ENCODE data around the gene SLC45A1.

SLC45A1 gene

GRCh38 chr1:8356256-8357209 lies 38.6 kb downstream of the SLC45A1 start:
- DNase-seq, result no peak

GRCh38 chr1:8357329-8358101 lies 39.6 kb downstream of the SLC45A1 start:
- no peak for DNase-seq

- DNase-seq, result no peak
Observed at GRCh38 chr1:8358241-8358896, 40.5 kb downstream of the SLC45A1 start.

GRCh38 chr1:8358897-8359616 lies 41.1 kb downstream of the SLC45A1 start:
- DNase-seq, result no peak

- DNase-seq, result no peak
Observed at GRCh38 chr1:8359617-8360481, 41.9 kb downstream of the SLC45A1 start.

- no peak for DNase-seq
Observed at GRCh38 chr1:8360493-8361197, 42.7 kb downstream of the SLC45A1 start.

GRCh38 chr1:8361198-8361849 lies 43.4 kb downstream of the SLC45A1 start:
- no peak for DNase-seq

- DNase-seq, result no peak
Observed at GRCh38 chr1:8362701-8363101, 44.8 kb downstream of the SLC45A1 start.

GRCh38 chr1:8363186-8363766 lies 45.4 kb downstream of the SLC45A1 start:
- no peak for DNase-seq

GRCh38 chr1:8363767-8364301 lies 45.9 kb downstream of the SLC45A1 start:
- no peak for DNase-seq

- no peak for DNase-seq
Observed at GRCh38 chr1:8364528-8365442, 46.9 kb downstream of the SLC45A1 start.

GRCh38 chr1:8365661-8366362 lies 47.9 kb downstream of the SLC45A1 start:
- DNase-seq, result no peak

GRCh38 chr1:8367571-8368194 lies 49.8 kb downstream of the SLC45A1 start:
- DNase-seq, result no peak

- no peak for DNase-seq
Observed at GRCh38 chr1:8368956-8369639, 51.2 kb downstream of the SLC45A1 start.

GRCh38 chr1:8370046-8370881 lies 52.4 kb downstream of the SLC45A1 start:
- DNase-seq, result no peak

GRCh38 chr1:8370905-8371315 lies 53.0 kb downstream of the SLC45A1 start:
- DNase-seq, result no peak

All from activated CD4-positive, alpha-beta T cell treated with anti-CD3 and anti-CD28 coated beads, Interleukin-2, amount 50 U/mL, for 48 hours (primary cell).